Common myeloid progenitor, CD34-positive (primary cell): ENCODE results near the gene SLC6A17.

ENCODE experiments used
- CTCF ChIA-PET: fragments of 350-600 bp; sonication (Branson Sonifier 250); formaldehyde crosslinking; loops from one replicate; lab custom pipeline; 2021; ENCODE audit warnings: antibody characterized with exemption; lab: Charles Lee
- POLR2A ChIA-PET: fragments of 350-600 bp; sonication (Branson Sonifier 250); formaldehyde crosslinking; loops from one replicate; lab custom pipeline; 2021; ENCODE audit warnings: antibody characterized with exemption; lab: Charles Lee
- DNase-seq, 3 donors: peaks; one replicate each; pipeline versions ENCODE4 v3.0.0 to v3.0.0-alpha.2; 2013
- H3K27ac ChIP-seq, 2 experiments: 1 replicate in 1 of 2; 2 replicates in 1 of 2; pipeline ENCODE4 v1.7.0; 2013; ENCODE audit warnings: inconsistent platforms in 2 of 2, low read length in 2 of 2, mild to moderate bottlenecking in 2 of 2, low read depth in 1 of 2, moderate library complexity in 1 of 2; ENCODE audit not compliant: severe bottlenecking in 2 of 2, insufficient read depth in 1 of 2, poor library complexity in 1 of 2
- H3K27me3 ChIP-seq, 5 experiments: replicated peaks in 2 of 5; 1 replicate in 3 of 5; 2 replicates in 2 of 5; pipeline versions ENCODE4 v1.6.1 to v1.7.0; 2013; ENCODE audit warnings: low read length in 4 of 5, mild to moderate bottlenecking in 2 of 5, moderate library complexity in 2 of 5, inconsistent platforms in 1 of 5; ENCODE audit not compliant: insufficient read depth in 5 of 5, control insufficient read depth in 4 of 5
- H3K36me3 ChIP-seq, 4 experiments: 1 replicate in 2 of 4; 2 replicates in 2 of 4; pipeline versions ENCODE4 v1.6.1 to v1.7.0; 2013; ENCODE audit warnings: low read length in 3 of 4, control low read depth in 1 of 4, mild to moderate bottlenecking in 1 of 4; ENCODE audit not compliant: control insufficient read depth in 4 of 4, insufficient read depth in 4 of 4
- H3K4me1 ChIP-seq, 4 experiments: 1 replicate in 3 of 4; 2 replicates in 1 of 4; pipeline versions ENCODE4 v1.6.1 to v1.7.1; 2013; ENCODE audit warnings: low read length in 3 of 4, mild to moderate bottlenecking in 3 of 4, control low read depth in 1 of 4, inconsistent platforms in 1 of 4, moderate library complexity in 1 of 4; ENCODE audit not compliant: control insufficient read depth in 4 of 4, insufficient read depth in 4 of 4; ENCODE audit errors: control extremely low read depth in 1 of 4
- H3K4me3 ChIP-seq, 7 experiments: 1 replicate in 4 of 7; 2 replicates in 3 of 7; pipeline versions ENCODE4 v1.5.1 to v1.7.0; 2013; ENCODE audit warnings: mild to moderate bottlenecking in 7 of 7, low read length in 6 of 7, moderate library complexity in 6 of 7, inconsistent platforms in 2 of 7, low read depth in 2 of 7, control low read depth in 1 of 7; ENCODE audit not compliant: insufficient read depth in 4 of 7, control insufficient read depth in 1 of 7; ENCODE audit errors: extremely low read depth in 1 of 7
- H3K9me3 ChIP-seq, 5 experiments: 1 replicate in 4 of 5; 2 replicates in 1 of 5; pipeline versions ENCODE4 v1.6.1 to v1.7.1; 2013; ENCODE audit warnings: low read length in 4 of 5, mild to moderate bottlenecking in 2 of 5, inconsistent platforms in 1 of 5, low read depth in 1 of 5, moderate library complexity in 1 of 5; ENCODE audit not compliant: control insufficient read depth in 4 of 5, insufficient read depth in 2 of 5; ENCODE audit errors: control extremely low read depth in 1 of 5
- WGBS: methylation state at CpG from one replicate; pipeline ENCODE4 v1.1.5; 2013; ENCODE audit not compliant: insufficient coverage; 5-methylcytosine and 5-hydroxymethylcytosine counted together

Gene SLC6A17

GRCh38 chr1:110249256-110249655 is 99.0 kb downstream of the SLC6A17 start:
- no peak for DNase-seq
- no peak overlapping the region for H3K4me3 ChIP-seq
- WGBS = 93% methylated on average over 3 of the region's 4 CpGs
- no peak overlapping the region for H3K27ac ChIP-seq
- H3K4me1 ChIP-seq = peaks cover 0 to 3% (median 2%) of the 10 kb centered on the region in 4 experiments
- CTCF ChIA-PET = interaction anchor here (2.5 kb wide), 1 partner anchor 41 kb away, joined by 8 read pairs; no protein-coding TSS in a partner anchor
- POLR2A ChIA-PET = no interaction called here
- H3K9me3 ChIP-seq = no peaks in the 10 kb centered on the region
- H3K36me3 ChIP-seq = no peaks in the 10 kb centered on the region
- H3K27me3 ChIP-seq = peaks cover 0 to 1% (median 0%) of the 10 kb centered on the region in 5 experiments

GRCh38 chr1:110250008-110250407 is 99.7 kb downstream of the SLC6A17 start:
- Histone ChIP-seq H3K4me3 (no peak overlapping the region), H3K27ac (no peak overlapping the region), H3K27me3 (peaks cover 0 to 1% (median 0%) of the 10 kb centered on the region in 5 experiments), H3K4me1 (peaks cover 0 to 4% (median under 1%) of the 10 kb centered on the region in 4 experiments), H3K36me3 (no peaks in the 10 kb centered on the region), H3K9me3 (no peaks in the 10 kb centered on the region)
- no peak for DNase-seq
- WGBS = 50% methylated on average over 2 of the region's 4 CpGs
- ChIA-PET CTCF (interaction anchor here (2.5 kb wide), 1 partner anchor 41 kb away, joined by 8 read pairs; no protein-coding TSS in a partner anchor), POLR2A (no interaction called here)

GRCh38 chr1:110250749-110251148 is 100.5 kb downstream of the SLC6A17 start:
- ChIA-PET POLR2A (no interaction called here), CTCF (interaction anchor here (1.2 to 2.5 kb wide), 2 partner anchors 42 kb away, joined by 5 to 8 read pairs; no protein-coding TSS in a partner anchor)
- H3K27me3 ChIP-seq = peaks cover 0 to 1% (median 0%) of the 10 kb centered on the region in 5 experiments
- no peak overlapping the region for H3K27ac ChIP-seq
- no peaks in the 10 kb centered on the region for H3K36me3 ChIP-seq
- no peak for DNase-seq
- H3K4me1 ChIP-seq = peaks cover 0 to 12% (median 5%) of the 10 kb centered on the region in 4 experiments
- H3K9me3 ChIP-seq = no peaks in the 10 kb centered on the region
- WGBS = 50% methylated on average over 2 of the region's 2 CpGs
- H3K4me3 ChIP-seq = no peak overlapping the region
